Measurements from ENCODE around the gene TFAP2B. TPM values are rescaled to one million over a fixed set of nuclear protein-coding genes. Genes with fewer than 3 reads are reported as not detected.

TFAP2B gene
- total RNA-seq, 1 donor from 2014 or later, result not detected

DNA sequence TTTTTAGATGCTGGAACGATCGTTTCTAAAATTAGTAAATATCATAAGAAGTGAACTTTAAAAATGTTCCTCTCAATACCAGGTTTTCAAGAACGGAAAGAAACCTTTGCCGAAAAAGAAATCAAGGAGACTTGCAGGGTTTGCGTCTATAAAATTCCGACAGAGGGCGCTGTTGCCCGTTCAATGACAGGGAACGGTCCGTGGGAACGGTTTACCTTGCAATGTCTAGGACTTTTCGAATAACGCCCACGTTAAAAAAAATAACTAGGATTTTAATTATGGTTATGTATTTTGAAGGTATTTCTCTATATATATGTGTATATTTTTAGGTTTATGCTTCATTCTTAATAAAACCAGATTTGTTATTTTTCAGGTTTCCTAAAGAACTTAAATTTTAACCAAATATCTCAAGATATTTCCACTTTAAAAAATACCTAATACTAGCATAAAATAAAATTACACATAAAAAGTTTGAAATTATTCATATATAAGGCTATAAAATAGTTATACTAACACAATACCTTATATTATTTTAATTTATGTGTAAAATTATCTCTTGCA is 2.5 kb upstream of the TFAP2B start:
- Histone ChIP-seq H3K4me3 (peak overlapping the region; percentile 54), H3K4me1 (peaks cover 12% of the 10 kb centered on the region), H3K9me3 (no peaks in the 10 kb centered on the region), H3K27me3 (ENCODE audit: low read depth) (peaks cover 49% of the 10 kb centered on the region), H3K36me3 (no peaks in the 10 kb centered on the region), H3K27ac (no peak overlapping the region)
- peak; percentile 68 for DNase-seq
- TF ChIP-seq, protein P1, sequence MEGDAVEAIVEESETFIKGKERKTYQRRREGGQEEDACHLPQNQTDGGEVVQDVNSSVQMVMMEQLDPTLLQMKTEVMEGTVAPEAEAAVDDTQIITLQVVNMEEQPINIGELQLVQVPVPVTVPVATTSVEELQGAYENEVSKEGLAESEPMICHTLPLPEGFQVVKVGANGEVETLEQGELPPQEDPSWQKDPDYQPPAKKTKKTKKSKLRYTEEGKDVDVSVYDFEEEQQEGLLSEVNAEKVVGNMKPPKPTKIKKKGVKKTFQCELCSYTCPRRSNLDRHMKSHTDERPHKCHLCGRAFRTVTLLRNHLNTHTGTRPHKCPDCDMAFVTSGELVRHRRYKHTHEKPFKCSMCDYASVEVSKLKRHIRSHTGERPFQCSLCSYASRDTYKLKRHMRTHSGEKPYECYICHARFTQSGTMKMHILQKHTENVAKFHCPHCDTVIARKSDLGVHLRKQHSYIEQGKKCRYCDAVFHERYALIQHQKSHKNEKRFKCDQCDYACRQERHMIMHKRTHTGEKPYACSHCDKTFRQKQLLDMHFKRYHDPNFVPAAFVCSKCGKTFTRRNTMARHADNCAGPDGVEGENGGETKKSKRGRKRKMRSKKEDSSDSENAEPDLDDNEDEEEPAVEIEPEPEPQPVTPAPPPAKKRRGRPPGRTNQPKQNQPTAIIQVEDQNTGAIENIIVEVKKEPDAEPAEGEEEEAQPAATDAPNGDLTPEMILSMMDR (IDR thresholded peaks at IDR 0.05), result peak; percentile 78
- intact Hi-C loops (cut with DNase I), result no loop called here
- peak; percentile 75 to 90 for ATAC-seq

DNA sequence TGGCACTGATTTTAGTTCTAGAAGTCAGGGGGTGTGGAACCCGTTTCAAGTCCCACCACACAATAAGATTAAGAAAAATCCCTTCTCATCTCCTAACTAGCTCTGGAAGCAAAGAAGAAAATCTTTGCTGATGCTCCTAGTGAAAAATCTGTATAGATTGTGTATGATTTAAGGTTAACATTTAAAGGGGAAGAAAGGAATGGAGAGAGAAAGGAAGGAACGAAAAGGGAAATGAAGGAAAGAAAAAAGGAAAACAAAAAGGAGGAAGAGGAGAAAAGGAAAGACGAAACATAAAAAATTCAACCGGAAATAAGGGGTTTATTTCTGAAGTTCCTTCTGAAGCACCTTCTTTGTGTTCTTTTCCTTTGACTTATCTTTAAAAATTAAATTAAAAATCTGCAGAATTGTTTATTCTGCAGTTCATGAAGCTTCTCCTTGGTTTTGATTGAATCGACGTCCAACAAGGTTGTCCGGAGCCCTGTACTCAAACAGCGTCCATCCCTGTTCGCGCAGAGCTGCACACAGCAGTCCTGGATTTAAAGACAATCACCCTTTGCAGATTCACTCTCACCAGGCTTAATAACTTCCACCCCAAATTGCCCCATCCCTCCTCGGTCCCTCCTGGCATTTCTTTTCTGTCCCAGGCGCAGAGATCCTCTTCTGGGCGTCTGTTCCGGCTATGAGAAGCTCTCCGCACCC is 1.6 kb upstream of the TFAP2B start:
- ATAC-seq (no peak), DNase-seq (no peak)
- peaks cover 12% of the 10 kb centered on the region for H3K4me1 ChIP-seq
- H3K36me3 ChIP-seq, result no peaks in the 10 kb centered on the region
- H3K9me3 ChIP-seq, result no peaks in the 10 kb centered on the region
- TF ChIP-seq, protein P1 (IDR thresholded peaks at IDR 0.05), result no peak
- peaks cover 58% of the 10 kb centered on the region for H3K27me3 ChIP-seq (ENCODE audit: low read depth)
- H3K4me3 ChIP-seq, result no peak overlapping the region
- intact Hi-C loops (cut with DNase I), result no loop called here
- H3K27ac ChIP-seq, result no peak overlapping the region

DNA sequence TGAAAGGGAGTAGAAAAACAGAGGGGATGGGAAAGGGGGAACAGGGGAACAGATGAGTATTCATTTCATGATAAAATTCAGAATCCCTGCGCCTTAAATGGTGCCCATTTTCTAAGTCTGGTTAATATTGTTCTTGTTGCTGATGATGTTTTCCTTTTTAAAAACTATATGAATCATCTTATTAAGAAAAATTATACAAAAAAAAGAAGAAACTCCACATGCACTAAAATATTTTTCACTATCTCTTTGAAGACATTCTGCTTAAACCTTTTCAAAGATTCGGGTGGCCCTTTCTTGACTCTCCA is 1.1 kb upstream of the TFAP2B start:
- DNase-seq (no peak), ATAC-seq (no peak)
- TF ChIP-seq, protein P1 (IDR thresholded peaks at IDR 0.05), result no peak
- Histone ChIP-seq H3K4me1 (peaks cover 12% of the 10 kb centered on the region), H3K36me3 (no peaks in the 10 kb centered on the region), H3K27ac (no peak overlapping the region), H3K4me3 (no peak overlapping the region), H3K9me3 (no peaks in the 10 kb centered on the region), H3K27me3 (ENCODE audit: low read depth) (peaks cover 63% of the 10 kb centered on the region)
- intact Hi-C loops (cut with DNase I), result no loop called here

DNA sequence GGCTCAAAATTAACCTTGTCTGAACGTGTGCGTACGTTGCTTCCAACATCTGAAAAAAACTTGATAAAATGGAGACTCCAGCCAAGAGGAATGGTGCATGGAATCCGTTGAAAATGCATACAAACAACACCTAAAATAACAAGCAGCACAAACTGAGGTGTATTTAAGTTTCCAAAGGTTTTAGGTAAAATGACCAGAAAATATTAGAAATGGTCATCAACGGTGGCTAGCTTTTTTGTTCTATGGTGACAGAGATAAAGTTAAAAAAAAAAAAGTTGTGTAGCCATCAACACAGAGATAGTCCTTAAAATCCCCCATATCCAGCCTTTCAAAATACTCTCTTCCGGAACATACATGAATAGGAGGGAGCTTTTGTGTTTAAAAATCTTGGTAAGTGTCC is 651 bp upstream of the TFAP2B start:
- H3K9me3 ChIP-seq, result no peaks in the 10 kb centered on the region
- DNase-seq (no peak), ATAC-seq (no peak)
- peaks cover 12% of the 10 kb centered on the region for H3K4me1 ChIP-seq
- H3K27me3 ChIP-seq (ENCODE audit: low read depth), result peaks cover 68% of the 10 kb centered on the region
- intact Hi-C loops (cut with DNase I), result no loop called here
- TF ChIP-seq, protein P1 (IDR thresholded peaks at IDR 0.05), result no peak
- H3K4me3 ChIP-seq, result no peak overlapping the region
- no peak overlapping the region for H3K27ac ChIP-seq
- H3K36me3 ChIP-seq, result no peaks in the 10 kb centered on the region

DNA sequence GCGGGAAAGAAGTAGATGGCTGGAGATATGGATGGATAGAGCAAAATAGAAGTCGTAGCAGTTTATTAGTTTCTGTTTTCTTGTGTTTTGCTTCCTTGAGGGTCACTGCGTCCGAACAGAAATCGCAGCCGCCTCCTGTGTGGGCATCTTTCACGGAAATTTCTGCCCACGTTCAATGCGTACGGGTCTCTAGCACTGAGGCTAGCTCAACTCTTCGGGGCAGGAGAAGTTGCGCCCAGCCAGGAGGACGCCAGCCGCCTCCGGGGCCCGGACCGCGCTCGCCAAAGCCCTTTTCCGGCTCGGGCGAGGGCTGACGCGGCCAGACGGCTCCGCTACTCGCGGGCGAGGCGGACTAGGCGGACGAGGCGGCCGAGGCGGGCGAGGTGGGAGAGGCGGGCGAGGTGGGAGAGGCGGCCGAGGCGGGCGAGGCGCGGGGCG is 814 bp downstream of the TFAP2B start:
- Histone ChIP-seq H3K36me3 (no peaks in the 10 kb centered on the region), H3K4me1 (peaks cover 12% of the 10 kb centered on the region), H3K9me3 (no peaks in the 10 kb centered on the region), H3K4me3 (peak overlapping the region; percentile 20), H3K27me3 (ENCODE audit: low read depth) (peaks cover 82% of the 10 kb centered on the region), H3K27ac (no peak overlapping the region)
- intact Hi-C loops (cut with DNase I), result no loop called here
- DNase-seq (no peak), ATAC-seq (peak; percentile 29 to 42)
- TF ChIP-seq, protein P1 (IDR thresholded peaks at IDR 0.05), result no peak

Measured in lower lobe of right lung (tissue), 2 donors.